NCI-H2196 (cell line): ENCODE measurements around the gene RAP1A.
A peak's percentile ranks its signal among the peaks of the same experiment; 100 is the strongest.
"Not testable (repeated sequence)": the region's sequence is repeated elsewhere in the genome, so short reads cannot be mapped to it uniquely, and the experiment has no call there.

Experiments used
- DNase-seq: peaks from one replicate; lab custom pipeline; 2025; ENCODE audit not compliant: unreplicated experiment; lab: John Stamatoyannopoulos, UW

Gene RAP1A

GRCh38 chr1:111628153-111628552 is 8.6 kb downstream of the RAP1A start:
- no peak for DNase-seq

- DNase-seq: no peak
Observed at GRCh38 chr1:111629190-111629954, 9.8 kb downstream of the RAP1A start.

GRCh38 chr1:111630567-111630966 is 11.0 kb downstream of the RAP1A start:
- DNase-seq: no peak

GRCh38 chr1:111631502-111631901 is 11.9 kb downstream of the RAP1A start:
- DNase-seq: no peak

GRCh38 chr1:111632771-111633170 is 13.2 kb downstream of the RAP1A start:
- DNase-seq: not testable (repeated sequence)

GRCh38 chr1:111633736-111634247 is 14.2 kb downstream of the RAP1A start:
- DNase-seq: no peak

GRCh38 chr1:111635324-111636009 is 15.9 kb downstream of the RAP1A start:
- DNase-seq: no peak

GRCh38 chr1:111638320-111638719 is 18.7 kb downstream of the RAP1A start:
- no peak for DNase-seq

GRCh38 chr1:111639602-111640198 is 20.1 kb downstream of the RAP1A start:
- DNase-seq: no peak

GRCh38 chr1:111643097-111643496 is 23.5 kb downstream of the RAP1A start:
- no peak for DNase-seq

GRCh38 chr1:111643696-111644095 is 24.1 kb downstream of the RAP1A start:
- DNase-seq: no peak

GRCh38 chr1:111644506-111644905 is 24.9 kb downstream of the RAP1A start:
- DNase-seq: no peak

GRCh38 chr1:111647736-111648135 is 28.1 kb downstream of the RAP1A start:
- no peak for DNase-seq

- no peak for DNase-seq
Observed at GRCh38 chr1:111648806-111649205, 29.2 kb downstream of the RAP1A start.

GRCh38 chr1:111649227-111649626 is 29.6 kb downstream of the RAP1A start:
- no peak for DNase-seq

GRCh38 chr1:111649648-111650047 is 30.1 kb downstream of the RAP1A start:
- no peak for DNase-seq

GRCh38 chr1:111653709-111654108 is 34.1 kb downstream of the RAP1A start:
- no peak for DNase-seq

GRCh38 chr1:111654839-111655238 is 35.2 kb downstream of the RAP1A start:
- no peak for DNase-seq

GRCh38 chr1:111656086-111657017 is 36.8 kb downstream of the RAP1A start:
- peak; percentile 23 for DNase-seq

- no peak for DNase-seq
Observed at GRCh38 chr1:111658622-111659021, 39.0 kb downstream of the RAP1A start.
